ENCODE data around the gene AGAP2. TPM values are rescaled to one million over a fixed set of nuclear protein-coding genes. Genes with fewer than 3 reads are reported as not detected.

The AGAP2 gene
- total RNA-seq, 6 experiments from 2014 or later = 0.14 to 0.18 (median 0.14) TPM

DNA sequence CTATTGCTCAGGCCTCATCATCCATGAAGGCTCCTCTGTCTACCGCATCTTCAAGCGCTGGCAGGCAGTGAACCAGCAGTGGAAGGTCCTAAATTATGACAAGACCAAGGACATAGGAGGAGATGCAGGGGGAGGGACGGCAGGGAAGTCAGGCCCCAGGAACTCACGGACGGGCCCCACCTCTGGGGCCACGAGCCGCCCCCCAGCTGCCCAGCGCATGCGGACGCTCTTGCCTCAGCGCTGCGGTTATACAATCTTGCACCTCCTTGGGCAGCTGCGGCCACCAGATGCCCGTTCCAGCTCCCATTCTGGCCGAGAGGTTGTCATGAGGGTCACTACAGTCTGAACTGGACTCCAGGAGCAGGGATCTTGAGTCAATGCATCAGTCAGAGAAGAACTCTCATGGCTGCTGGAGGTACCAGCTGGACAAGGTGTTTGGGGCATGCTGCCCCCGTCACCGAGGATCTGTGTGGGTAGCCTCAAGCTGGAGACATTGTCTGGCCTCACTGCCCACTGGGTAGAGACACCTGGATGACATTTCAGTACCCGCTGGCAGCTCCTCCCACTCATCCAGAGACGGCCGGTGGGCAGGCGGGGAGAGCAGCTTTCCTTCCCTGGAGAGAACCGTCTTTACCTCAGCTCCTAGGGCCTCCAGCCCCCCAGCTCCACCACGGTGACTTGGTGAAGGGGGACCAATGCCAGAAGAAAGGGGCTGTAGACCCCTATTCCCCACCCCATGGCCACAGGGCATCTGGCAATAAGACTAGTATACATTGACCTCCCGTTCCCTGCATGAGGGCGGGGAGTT, 20.2 kb upstream of the AGAP2 start:
- TF ChIP-seq, protein P1, sequence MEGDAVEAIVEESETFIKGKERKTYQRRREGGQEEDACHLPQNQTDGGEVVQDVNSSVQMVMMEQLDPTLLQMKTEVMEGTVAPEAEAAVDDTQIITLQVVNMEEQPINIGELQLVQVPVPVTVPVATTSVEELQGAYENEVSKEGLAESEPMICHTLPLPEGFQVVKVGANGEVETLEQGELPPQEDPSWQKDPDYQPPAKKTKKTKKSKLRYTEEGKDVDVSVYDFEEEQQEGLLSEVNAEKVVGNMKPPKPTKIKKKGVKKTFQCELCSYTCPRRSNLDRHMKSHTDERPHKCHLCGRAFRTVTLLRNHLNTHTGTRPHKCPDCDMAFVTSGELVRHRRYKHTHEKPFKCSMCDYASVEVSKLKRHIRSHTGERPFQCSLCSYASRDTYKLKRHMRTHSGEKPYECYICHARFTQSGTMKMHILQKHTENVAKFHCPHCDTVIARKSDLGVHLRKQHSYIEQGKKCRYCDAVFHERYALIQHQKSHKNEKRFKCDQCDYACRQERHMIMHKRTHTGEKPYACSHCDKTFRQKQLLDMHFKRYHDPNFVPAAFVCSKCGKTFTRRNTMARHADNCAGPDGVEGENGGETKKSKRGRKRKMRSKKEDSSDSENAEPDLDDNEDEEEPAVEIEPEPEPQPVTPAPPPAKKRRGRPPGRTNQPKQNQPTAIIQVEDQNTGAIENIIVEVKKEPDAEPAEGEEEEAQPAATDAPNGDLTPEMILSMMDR (IDR thresholded peaks at IDR 0.05) = no peak
- Mint-ChIP-seq H3K9me3 (no peaks in the 10 kb centered on the region), H3K4me3 (no peak overlapping the region), H3K27me3 (ENCODE audit: insufficient read depth) (peaks cover 31% of the 10 kb centered on the region), H3K4me1 (ENCODE audit: low read depth) (peaks cover 9% of the 10 kb centered on the region), H3K27ac (no peak overlapping the region), H3K36me3 (ENCODE audit: low read depth) (peaks cover 5% of the 10 kb centered on the region; the same call in 1 of the 2 replicates)
- DNase-seq = no peak

DNA sequence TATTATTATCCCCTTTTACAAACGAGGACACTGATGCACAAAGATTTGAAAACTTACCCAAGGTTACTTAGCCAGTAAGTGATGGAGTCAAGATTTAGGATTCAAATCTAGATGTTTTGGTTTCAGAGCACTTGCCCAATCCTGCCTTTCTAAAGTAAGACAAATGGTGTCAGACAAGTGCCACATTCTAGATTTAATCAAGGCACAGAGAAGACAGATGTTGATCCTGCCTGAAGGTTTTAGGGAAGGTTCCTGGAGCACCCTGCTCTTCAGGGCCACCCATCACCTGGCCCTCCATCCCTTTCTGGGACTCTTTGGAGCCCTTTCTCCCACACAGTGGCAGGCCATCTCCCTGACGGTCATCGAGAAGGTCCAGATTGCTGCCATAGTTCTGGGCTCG, 19.2 kb upstream of the AGAP2 start:
- Mint-ChIP-seq H3K36me3 (ENCODE audit: low read depth) (peaks cover 5% of the 10 kb centered on the region; the same call in 1 of the 2 replicates), H3K27me3 (ENCODE audit: insufficient read depth) (peaks cover 30% of the 10 kb centered on the region), H3K27ac (no peak overlapping the region), H3K9me3 (no peaks in the 10 kb centered on the region), H3K4me1 (ENCODE audit: low read depth) (peaks cover 17% of the 10 kb centered on the region), H3K4me3 (no peak overlapping the region)
- TF ChIP-seq, protein P1 (IDR thresholded peaks at IDR 0.05) = no peak
- no peak for DNase-seq

DNA sequence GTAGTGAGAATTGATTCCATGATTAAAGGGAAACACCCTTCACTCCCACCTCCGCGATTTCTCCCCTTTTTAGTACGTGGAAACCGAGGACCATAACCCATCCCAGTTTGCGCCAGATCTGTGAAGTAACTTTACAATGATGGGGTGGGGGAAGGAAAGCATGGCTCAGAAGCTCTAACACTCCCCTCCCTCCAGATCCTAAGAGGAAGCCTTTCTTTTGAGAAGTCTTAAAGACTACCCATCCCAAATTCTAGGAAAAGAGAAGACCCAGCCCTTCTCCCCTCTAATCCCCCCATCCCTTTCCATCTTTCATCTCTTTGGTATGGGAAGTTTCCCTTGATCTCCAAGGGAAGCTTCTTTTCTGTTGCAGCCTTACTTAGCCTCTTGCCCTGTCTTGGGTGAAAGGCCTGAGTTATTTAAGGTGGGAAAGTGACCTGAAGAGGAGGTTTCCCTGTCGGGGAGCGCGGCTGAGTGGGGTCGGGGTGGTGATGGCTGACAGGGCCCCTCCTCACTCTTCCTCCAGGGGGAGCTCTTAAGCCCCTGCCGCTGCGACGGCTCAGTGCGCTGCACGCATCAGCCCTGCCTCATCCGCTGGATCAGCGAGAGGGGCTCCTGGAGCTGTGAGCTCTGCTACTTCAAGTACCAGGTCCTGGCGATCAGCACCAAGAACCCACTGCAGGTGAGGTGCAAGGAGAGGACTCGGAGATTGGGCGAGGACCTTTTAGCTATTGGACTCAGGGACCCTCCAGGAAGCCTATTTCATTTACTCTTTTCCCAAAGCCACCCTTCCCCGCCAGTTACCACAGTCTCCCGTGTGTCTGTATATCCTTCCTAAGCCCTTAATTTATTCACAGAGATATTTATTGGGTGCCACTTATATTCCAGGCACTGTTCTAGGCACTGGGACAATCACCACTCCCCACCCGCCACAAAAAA, 18.1 kb upstream of the AGAP2 start:
- H3K4me1 Mint-ChIP-seq (ENCODE audit: low read depth) = peaks cover 20% of the 10 kb centered on the region
- no peak overlapping the region for H3K27ac Mint-ChIP-seq
- no peaks in the 10 kb centered on the region for H3K9me3 Mint-ChIP-seq
- H3K27me3 Mint-ChIP-seq (ENCODE audit: insufficient read depth) = peaks cover 34% of the 10 kb centered on the region
- TF ChIP-seq, protein P1 (IDR thresholded peaks at IDR 0.05) = peak; percentile 68
- no peak for DNase-seq
- H3K4me3 Mint-ChIP-seq = peak overlapping the region; percentile 35
- H3K36me3 Mint-ChIP-seq (ENCODE audit: low read depth) = peaks cover 6% of the 10 kb centered on the region

DNA sequence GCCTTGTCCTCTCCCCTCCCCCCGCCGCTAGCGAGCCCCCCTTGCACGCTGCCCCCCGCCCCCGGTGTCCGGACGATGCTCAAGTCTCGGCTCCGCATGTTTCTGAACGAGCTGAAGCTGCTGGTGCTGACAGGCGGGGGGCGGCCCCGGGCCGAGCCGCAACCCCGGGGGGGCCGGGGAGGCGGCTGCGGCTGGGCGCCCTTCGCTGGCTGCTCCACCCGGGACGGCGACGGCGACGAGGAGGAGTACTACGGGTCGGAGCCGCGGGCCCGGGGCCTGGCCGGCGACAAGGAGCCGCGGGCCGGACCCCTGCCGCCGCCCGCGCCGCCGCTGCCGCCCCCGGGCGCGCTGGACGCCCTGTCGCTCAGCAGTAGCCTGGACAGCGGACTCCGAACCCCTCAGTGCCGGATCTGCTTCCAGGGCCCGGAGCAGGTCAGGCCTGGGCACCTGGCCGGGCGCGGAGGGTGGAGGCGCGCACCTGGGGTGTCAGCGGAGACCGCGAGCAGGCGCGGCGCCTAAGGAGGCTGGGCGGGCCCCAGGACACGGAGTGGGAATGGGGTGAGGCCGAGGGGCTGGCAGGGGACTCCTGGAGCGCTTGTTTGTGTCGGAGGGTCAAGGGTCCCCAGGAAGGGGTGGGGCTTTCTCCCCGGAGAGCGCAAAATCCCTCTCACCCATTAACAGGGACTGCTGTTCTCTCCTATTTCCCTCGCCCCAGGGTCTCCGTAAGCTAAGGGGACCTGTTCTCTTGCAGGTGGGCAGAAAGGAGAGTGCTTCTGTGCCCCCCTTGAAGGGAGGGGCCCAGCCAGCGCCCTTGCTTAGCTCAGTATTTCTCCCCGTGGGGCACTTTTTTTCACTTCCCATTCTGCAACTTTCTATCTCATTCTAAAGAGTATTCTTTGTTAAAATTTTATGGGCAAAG, 17.2 kb upstream of the AGAP2 start:
- Mint-ChIP-seq H3K4me1 (ENCODE audit: low read depth) (peaks cover 30% of the 10 kb centered on the region), H3K27me3 (ENCODE audit: insufficient read depth) (peaks cover 34% of the 10 kb centered on the region), H3K9me3 (no peaks in the 10 kb centered on the region), H3K36me3 (ENCODE audit: low read depth) (peaks cover 15% of the 10 kb centered on the region), H3K27ac (no peak overlapping the region), H3K4me3 (peak overlapping the region; percentile 35)
- no peak for DNase-seq
- TF ChIP-seq, protein P1 (IDR thresholded peaks at IDR 0.05) = no peak

DNA sequence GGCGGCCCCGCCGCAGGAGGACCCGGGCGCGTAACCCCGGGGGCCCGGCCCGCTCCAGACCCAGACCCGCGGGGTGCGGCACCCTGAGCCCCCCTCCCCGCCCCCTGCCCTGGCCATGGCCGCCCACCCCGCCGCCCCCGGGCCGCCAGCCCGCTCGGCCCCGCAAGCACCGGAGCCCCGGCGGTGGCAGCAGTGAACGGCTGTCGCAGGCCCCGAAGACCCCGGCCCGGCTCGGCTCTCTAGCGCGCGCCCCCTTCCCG, 16.6 kb upstream of the AGAP2 start:
- Mint-ChIP-seq H3K9me3 (no peaks in the 10 kb centered on the region), H3K27me3 (ENCODE audit: insufficient read depth) (peaks cover 34% of the 10 kb centered on the region), H3K27ac (no peak overlapping the region), H3K36me3 (ENCODE audit: low read depth) (peaks cover 21% of the 10 kb centered on the region), H3K4me1 (ENCODE audit: low read depth) (peaks cover 36% of the 10 kb centered on the region), H3K4me3 (no peak overlapping the region)
- TF ChIP-seq, protein P1 (IDR thresholded peaks at IDR 0.05) = no peak
- no peak for DNase-seq

Measured in HFFc6 (cell line).